HG02610 (cell line): Measurements from ENCODE around the gene CCDC51.
"Not testable (repeated sequence)": the region's sequence is repeated elsewhere in the genome, so short reads cannot be mapped to it uniquely, and the experiment has no call there.

Source experiments
- ATAC-seq: cut with Tn5 transposase; IDR thresholded peaks from one replicate; pipeline ENCODE4 v1.9.1; 2021; ENCODE audit warnings: mild to moderate bottlenecking, moderate library complexity; ENCODE audit not compliant: unreplicated experiment

Gene CCDC51, protein sequence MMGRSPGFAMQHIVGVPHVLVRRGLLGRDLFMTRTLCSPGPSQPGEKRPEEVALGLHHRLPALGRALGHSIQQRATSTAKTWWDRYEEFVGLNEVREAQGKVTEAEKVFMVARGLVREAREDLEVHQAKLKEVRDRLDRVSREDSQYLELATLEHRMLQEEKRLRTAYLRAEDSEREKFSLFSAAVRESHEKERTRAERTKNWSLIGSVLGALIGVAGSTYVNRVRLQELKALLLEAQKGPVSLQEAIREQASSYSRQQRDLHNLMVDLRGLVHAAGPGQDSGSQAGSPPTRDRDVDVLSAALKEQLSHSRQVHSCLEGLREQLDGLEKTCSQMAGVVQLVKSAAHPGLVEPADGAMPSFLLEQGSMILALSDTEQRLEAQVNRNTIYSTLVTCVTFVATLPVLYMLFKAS

GRCh38 chr3:48439820-48440589 is at the start of gene CCDC51, which contains the start of gene TMA7:
CCDC51 (minus strand) TSS chr3:48440119; CDS start chr3:48435128, 4,991 bp downstream.
TMA7 (plus strand) TSS chr3:48440257; CDS start chr3:48440297, 40 bp downstream.
- peak; percentile 96 for ATAC-seq

DNA sequence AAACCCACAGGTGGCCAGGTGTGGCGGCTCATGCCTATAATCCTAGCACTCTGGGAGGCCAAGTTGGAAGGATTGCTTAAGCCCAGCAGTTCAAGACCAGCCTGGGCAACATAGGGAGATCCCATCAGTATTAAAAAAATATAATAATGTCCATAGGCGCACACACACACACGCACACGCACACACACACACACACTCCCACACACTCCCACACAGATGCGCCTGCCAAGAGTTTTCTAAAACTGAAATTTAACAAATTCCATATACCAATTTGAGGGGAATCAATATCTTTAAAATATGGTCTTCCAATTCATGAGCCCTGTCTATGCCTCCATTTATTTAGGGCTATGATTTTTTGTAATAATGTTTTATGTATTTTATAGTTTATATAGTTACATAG is 47.0 kb upstream of the CCDC51 start:
- ATAC-seq = no peak

GRCh38 chr3:48482822-48483221 is 42.9 kb upstream of the CCDC51 start:
- not testable (repeated sequence) for ATAC-seq

GRCh38 chr3:48480891-48481290 is 41.0 kb upstream of the CCDC51 start:
- ATAC-seq = not testable (repeated sequence)

GRCh38 chr3:48478626-48479555 is 39.0 kb upstream of the CCDC51 start:
- no peak for ATAC-seq

DNA sequence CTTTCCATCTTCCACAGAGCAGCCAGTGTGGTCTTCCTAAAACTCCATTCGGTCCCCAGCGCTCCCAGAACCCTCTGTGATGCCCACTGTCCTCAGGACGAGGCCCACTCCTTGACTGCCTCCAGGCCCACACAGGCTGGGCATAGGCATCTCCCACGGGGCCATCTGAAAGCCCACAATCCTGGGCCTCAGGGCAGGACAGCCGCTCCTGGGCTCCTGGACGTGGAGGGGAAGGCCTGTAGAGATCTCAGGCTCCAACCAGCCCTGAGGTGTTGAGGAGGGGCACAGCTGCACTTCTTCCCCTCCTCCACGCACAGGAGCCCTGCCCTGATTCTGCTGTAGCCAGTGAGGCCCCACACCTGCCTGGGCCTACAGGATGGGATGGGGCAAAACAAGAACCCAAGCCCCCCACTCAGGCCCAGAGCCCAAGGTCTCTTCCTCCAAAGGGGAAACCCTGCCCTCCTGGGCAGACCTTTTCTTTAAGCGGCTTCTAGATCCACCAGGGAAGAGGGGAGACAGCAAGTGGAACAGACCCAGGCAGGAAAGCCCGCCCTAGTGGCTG is 38.1 kb upstream of the CCDC51 start:
- no peak for ATAC-seq

- no peak for ATAC-seq
These were observed 36.6 kb upstream of the CCDC51 start for GRCh38 chr3:48476426-48477053.

- ATAC-seq = no peak
These were observed 35.3 kb upstream of the CCDC51 start for GRCh38 chr3:48475188-48475587.

GRCh38 chr3:48474619-48475018 is 34.7 kb upstream of the CCDC51 start:
- no peak for ATAC-seq

DNA sequence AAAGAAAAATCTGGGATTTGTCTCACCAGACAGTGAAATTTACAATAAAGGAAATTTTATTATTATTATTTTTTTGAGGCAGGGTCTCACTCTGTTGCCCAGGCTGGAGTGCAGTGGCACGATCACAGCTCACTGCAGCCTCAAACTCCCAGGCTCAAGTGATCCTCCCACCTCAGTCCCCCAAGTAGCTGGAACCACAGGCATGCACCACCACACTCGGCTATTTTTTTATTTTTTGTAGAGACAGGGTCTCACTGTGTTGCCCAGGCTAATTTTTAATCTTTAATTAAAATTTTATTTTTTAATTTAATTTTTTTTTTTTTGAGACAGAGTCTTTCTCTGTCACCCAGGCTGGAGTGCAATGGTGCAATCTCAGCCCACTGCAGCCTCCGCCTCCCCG is 34.1 kb upstream of the CCDC51 start:
- not testable (repeated sequence) for ATAC-seq

DNA sequence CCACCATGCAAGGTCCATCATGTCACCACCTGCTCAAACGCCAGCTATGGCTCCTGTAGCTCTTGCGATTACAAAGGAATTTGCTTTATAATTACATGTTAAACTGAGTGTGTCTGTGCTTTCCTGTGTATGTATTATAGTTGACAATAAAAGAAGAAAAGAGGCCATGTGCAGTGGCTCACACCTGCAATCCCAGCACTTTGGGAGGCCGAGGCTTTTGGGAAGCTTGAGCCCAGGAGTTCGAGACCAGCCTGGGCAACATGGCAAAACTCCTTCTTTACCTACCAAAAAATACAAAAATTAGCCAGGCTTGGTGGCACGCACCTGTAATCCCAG is 33.7 kb upstream of the CCDC51 start:
- ATAC-seq = no peak

DNA sequence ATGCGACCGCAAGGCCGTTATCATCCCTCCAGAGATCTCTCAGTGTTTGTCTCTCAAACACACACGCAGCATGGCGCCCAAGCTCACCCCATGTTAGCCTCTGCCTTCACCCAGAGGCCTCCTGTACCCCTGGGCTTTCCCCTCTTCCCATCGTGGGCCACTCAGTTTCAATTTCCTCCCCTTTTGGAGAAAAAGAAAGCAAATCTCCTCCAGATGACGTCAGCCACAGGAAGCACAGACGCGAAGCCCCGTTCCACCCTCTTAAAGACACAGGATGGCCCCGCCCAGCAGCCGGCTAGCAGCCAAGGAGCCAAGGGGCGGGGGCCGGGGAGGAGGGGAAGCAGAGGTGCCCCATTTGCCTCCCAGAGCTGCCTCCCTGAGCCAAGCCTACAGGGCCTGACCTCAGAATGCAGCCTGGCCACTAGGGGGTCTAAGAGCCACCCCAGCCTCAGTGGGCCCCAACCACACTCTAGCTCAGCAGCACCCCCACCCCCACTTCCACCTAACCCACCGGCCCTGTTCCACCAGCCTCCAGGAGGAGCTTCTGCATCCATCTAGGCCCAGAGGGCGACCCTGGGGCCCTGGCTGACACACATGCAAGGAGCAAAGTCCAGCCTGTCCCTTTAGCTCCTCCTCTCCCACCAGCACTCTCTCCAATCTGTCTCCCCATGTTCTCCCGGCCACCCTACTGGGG is 33.2 kb upstream of the CCDC51 start:
- ATAC-seq = peak; percentile 78

GRCh38 chr3:48472673-48472922 is 32.7 kb upstream of the CCDC51 start:
- ATAC-seq = peak; percentile 4

DNA sequence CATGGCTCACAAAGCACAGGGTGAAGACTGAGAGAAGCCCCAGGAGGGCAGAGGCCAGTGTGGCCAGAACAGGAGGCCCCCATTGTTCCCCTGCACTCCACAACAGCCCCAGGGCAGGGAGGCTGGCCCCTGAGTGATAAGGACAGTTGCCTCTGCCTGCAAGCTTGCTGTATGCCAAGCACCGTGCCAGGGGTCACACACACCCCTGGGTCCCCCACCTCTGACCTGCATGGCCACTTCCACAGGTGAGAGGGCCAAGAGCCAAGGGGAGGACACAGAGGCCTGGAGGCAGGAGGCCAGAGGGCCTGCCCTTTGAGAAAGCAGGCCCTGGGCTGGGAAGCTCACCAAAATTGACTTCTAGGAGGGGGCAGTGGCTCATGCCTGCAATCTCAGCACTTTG is 30.4 kb upstream of the CCDC51 start:
- ATAC-seq = no peak

- no peak for ATAC-seq
These were observed 29.4 kb upstream of the CCDC51 start for GRCh38 chr3:48469046-48469915.

DNA sequence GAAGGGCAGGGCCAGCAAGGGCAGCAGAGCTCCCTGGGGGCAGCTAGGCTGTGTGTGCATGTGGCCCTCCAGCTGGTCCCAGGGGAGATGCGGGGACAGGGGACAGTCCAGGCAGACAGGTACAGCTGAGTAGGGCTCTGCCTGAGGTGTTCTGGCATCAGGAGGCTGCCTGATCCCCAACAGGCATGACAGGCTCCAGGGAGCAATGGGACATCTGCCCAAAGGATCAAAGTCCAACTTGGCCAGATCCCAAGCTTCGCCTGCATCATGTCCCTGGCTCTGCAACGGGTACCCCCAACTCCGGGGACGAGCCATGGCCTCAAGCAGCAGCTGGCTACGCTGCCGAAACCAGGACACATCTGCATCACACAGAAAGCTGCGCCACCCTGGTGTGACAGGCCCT is 28.4 kb upstream of the CCDC51 start:
- ATAC-seq = no peak

- ATAC-seq = no peak
These were observed 27.8 kb upstream of the CCDC51 start for GRCh38 chr3:48467473-48468267.

- no peak for ATAC-seq
These were observed 27.2 kb upstream of the CCDC51 start for GRCh38 chr3:48467110-48467454.
